ENCODE results near the gene PCOLCE2.
"Not testable (repeated sequence)": the region's sequence is repeated elsewhere in the genome, so short reads cannot be mapped to it uniquely, and the experiment has no call there.

- TF ChIP-seq EZH2 (IDR thresholded peaks at IDR 0.05; ENCODE audit: insufficient read depth, poor library complexity, severe bottlenecking); EZH2phosphoT487 (IDR thresholded peaks at IDR 0.05; ENCODE audit: insufficient read depth, low read depth): not testable (repeated sequence)
Observed at GRCh38 chr3:142868382-142868781, 20.5 kb downstream of the PCOLCE2 start.

All from GM23248 (cell line).